GM18519 (cell line): ENCODE data around the gene BTBD9.

Experiments used
- ATAC-seq: cut with Tn5 transposase; IDR thresholded peaks from one replicate; pipeline ENCODE4 v1.9.1; 2021; ENCODE audit warnings: mild to moderate bottlenecking, moderate library complexity; ENCODE audit not compliant: unreplicated experiment, low FRiP score

BTBD9 gene

DNA sequence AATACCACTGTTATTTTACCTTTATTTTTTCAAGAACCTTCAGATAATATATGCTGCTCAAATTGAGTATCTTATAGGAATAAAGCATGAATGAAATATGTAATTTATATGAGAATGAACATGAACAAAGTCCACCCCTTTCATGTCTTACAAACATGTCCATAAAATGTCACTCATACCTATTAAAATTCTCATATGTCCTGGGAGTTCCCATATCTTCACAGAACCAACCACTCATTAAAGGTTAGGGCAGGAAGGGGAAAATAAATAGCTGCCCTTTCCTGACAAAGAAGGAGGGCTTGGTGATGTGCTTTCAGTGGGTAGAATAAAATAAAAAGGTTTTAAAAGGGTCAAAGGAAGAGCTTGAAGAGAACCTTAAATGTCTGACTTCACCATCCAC lies 125.3 kb downstream of the BTBD9 start:
- ATAC-seq, result no peak

DNA sequence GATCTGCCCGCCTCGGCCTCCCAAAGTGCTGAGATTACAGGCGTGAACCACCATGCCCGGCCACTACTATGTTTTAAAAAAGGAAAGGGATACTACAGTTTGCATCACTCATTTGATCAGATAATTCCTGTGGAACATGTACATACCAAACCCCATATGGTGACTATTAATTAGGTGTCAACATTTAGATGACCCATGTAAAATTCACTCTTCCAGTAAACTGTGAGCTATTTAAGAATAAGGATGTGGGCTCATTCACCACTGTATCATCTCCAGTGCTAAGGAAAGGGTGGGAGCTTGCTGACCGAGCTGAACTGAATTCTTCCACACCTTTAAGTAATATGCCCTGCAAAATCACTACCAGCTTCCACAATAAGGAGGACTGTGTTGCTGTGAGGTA lies 127.5 kb downstream of the BTBD9 start:
- ATAC-seq, result no peak

DNA sequence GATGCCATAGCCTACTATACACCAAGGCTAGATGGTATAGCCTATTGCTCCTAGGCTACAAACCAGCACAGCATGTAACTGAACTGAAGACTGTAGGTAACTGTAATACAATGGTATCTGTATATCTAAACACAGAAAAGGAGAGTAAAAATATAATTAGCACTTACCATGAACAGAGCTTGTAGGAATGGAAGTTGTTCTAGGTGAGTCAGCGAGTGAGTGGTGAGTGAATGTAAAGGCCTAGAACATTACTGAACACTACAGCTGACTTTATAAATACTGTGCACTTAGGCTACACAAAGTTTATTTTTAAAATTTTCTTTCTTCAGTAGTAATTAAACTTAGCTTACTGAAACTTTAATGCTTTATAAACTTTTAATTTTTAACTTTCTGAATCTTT lies 129.5 kb downstream of the BTBD9 start:
- ATAC-seq, result no peak

DNA sequence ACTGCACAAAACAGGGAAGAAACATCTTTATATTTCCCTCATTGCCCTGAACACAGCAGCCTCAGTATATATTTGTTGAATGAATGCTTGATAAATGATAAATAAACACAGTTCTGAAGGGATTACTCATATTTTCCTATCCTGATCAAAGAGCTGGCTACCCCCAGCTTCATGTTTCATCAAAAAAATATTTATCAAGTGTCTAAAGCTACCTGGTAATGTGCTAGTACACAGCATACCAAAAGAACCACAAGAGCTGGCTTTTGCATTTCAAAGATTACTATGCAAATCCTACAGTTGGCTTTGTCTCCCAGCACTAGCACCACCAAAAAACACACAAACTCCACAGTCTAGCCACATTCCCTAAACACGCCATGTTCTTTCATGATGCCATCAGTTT lies 130.0 kb downstream of the BTBD9 start:
- no peak for ATAC-seq

DNA sequence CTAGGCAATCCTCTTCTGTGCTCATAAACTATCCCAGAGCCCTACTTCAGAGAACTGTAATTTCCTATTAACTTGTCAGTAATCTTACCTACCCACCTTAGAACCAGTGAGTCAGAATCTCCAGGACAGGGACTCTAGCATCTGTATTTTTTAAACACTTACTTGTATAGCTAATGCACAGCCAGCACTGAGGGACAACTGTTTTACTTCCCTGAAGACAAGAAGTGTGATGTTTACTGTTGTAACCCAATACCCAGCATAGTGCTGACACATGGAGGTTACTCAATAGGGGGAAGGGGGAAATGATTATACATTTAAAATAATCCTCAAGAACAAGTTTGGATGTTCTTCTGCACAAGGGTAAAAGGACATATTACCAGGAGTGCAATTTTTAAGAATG lies 130.8 kb downstream of the BTBD9 start:
- ATAC-seq, result no peak

DNA sequence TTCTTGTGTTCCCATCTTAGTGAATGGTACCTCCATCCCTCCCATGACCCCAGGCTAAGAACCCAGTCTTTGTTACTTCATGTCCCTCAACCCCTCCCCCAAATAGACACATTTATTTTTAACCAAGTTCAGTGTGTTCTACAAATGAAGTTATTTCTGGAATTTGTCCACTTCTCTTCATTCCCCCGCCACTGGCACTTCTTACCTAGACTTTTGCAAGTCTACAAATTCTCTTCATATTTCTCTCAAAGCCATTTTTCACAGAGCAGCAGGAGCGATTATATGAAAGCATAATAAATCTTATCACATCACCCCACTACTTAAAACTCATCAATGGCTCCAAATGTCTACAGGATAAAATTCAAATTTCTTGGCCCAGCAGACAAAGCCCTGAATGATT lies 131.4 kb downstream of the BTBD9 start:
- no peak for ATAC-seq

DNA sequence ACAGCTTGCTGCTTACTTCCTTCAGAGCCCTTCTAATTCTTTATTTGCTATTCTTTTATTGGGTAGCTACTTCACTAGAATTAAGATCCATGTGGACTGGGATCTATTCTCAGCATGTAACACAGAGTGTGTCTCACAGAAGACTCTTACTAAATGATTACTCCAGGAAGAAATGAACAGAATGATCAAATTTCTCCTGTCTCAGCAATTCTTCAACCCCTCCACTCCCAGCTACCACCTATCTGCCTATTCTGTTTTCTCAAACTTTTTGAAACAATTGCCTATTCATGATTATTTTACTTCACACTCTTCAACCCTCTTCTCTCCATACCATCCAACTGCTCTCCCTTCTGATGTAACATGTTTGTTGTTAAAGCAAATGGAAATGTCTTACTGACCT lies 132.6 kb downstream of the BTBD9 start:
- ATAC-seq, result no peak

DNA sequence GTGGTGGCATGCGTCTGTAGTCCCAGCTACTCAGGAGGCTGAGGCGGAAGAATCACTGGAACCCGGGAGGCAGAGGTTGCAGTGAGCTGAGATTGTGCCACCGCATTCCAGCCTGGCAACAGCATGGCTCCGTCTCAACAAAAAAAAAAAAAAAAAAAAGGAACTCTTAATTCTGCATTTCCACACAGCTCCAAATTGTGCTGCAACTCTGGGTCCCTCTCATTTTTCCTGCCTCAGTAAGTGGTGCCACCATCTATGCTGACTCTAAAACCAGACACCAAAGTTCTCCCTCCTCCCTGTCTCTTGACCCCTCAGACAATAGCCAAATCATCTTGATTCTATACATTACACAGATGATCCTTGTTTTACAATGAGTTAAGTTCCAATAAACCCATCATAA lies 133.9 kb downstream of the BTBD9 start:
- ATAC-seq, result no peak

DNA sequence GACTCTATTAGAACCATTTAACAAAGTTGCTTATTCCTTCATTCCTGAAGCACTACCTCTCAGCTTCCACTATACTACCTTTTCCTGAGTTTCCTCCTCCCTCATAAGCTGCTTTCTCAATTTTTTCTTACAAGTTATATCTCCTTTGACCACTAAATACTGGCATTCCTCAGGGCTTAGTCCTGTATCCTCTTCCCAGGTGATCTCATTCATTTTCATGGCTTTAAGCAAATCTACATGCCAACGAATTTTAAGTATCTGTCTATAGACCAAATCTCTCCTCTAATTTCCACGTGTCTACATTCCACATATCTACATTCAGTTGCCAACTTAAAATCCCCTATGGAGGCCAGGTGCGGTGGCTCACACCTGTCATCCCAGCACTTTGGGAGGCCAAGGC lies 134.7 kb downstream of the BTBD9 start:
- no peak for ATAC-seq

DNA sequence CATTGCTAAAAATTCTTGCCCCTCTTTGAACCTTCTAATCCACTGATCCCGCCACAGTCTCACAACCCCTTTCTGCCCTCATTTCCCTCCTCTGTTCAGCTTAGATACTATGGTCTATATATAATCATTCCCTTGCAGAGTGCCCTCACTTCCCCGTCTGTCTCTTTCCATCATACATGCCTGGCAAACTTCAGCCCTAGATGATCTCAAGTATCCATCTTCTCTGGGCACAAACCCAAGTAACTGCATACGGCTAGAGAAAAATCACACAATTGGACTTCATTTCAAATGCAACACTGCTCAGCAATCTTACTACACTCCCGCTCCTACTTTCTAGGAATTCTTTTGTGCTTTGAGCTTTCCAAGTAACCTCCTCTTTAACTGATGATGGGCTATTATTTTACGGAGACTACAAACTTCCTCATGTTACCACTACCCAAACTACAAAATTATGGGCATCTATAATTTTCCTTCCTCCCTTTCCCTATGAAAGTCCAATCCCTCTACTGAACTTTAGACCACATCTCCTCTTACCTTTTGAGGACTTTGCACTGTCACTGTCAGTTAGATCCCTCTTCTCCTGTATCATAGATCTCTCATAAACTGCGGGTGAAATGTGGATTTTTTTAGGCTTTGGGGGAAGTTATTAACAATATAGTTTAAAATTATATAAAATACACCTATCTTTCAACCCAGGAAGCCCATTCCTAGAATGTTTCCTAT lies 135.6 kb downstream of the BTBD9 start:
- ATAC-seq, result no peak

DNA sequence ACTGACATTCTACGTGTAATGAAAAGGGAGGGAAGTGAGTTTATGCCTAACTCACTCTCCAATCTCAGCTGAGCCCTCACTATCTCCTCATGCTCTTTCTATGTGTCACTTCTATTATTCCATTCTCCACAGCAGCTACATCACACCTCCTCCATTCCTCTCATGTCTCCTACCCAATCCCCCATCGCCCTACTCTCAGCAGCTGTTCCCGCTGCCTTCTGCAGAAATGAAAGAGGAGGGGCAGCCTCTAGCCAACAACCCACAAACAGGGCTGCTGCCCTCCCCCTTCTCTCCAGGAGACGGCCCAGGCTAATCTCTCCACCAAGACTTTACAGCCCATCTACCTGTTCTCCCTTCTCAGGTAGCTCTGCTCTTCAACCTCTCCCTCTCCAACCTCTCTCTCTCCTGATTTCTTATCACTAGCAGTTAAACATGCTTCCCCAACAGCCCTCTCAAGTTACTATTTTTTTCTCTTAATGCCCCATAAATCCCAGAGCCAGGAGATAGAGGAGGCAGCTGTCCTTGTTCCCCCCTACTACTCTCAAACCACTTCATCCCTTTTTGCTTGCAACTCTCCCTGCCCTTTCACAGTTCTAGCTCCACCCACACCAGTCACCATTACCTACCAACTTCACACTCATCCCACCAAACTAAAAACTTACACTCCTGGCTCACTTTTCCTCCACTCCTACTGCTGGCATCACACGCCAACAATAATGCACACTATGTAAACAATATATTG lies 136.5 kb downstream of the BTBD9 start:
- ATAC-seq, result no peak

DNA sequence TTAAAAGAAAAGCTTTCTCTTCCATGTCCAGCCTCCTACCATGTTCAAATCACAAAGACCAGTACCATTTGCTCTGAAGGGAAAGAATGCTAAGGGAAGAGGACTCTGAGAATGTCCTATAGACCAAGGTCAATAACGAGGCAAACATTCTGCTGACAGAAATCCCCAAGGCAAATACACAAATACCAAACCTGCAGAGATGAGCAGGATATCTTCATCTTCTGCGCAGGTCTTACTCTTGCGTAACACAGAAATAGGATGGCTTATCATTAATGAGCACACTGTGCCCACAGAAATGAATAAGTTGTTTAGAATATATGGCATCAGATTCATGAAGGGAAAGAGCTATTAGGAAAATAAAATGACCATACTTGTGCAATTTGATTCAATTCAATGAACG lies 137.3 kb downstream of the BTBD9 start:
- no peak for ATAC-seq

DNA sequence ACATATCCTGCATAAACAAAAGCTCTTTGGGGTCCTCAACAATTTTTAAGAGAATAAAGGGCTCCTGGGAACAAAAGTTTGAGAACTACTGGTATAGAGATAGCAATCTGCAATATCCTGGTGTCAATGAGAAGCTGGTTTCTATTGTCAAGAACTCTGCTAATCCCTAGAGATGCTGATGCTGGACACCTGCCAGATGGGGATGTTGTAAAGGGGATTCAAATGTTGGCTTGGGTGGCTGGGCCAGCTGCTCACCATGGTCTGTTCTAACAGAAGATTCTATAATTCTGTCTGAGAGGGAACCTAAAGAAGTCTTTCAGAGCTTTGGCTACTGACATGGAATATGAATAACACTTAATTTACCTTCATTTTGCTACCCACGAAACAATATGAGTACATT lies 137.8 kb downstream of the BTBD9 start:
- no peak for ATAC-seq

DNA sequence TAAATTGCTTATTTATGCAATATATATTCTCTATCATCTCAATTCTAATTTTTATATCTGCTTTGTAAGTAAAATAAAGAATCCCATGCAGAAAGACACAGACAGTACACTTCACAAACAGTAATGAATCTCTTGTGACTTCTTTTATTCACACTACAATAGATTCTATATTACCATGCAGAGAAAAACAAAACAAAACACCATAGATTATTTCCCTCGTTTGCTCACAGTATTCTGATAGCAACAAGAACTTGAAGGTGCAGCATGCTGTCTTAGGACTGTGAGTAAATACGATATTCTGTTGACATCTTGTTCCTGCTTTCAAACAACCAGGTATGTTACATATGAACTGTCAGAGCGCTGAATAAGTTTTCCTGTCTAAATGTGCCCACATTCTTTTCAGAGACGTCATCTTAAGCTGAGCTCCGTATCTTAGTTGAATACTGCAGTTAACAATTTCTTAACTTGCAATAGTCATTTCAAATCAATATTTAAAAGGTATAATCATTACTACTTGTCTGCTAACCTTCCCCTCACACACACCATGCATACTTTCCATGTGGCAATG lies 140.1 kb downstream of the BTBD9 start:
- ATAC-seq, result no peak

DNA sequence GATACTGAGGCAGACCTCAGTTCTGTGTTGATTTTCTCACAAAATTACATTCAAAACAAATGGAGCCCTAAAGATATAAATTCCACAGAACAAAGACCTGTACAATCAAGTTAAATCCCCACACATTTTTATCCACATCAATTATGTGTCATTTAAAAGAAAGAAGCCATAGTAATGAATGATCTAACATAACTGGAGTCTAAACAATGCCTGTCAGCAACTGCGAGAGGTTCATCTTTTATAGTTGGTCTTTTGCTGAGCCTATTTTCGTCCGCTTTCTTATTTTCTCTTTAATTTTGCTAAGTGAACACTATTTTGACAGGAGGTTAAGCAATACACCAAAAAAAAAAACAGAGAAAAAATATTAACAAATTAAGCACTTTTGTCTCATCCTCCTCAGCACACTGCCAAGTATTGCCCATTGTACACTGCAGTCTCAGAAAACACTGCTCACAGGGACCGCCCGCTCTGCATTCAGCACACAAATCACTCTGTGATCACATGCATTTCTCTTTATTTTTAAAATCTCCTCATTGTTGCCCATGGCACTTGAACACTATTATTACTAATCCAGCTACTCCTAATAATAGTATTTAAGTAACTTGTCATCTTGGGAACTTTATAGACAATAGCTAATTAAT lies 140.8 kb downstream of the BTBD9 start:
- no peak for ATAC-seq

DNA sequence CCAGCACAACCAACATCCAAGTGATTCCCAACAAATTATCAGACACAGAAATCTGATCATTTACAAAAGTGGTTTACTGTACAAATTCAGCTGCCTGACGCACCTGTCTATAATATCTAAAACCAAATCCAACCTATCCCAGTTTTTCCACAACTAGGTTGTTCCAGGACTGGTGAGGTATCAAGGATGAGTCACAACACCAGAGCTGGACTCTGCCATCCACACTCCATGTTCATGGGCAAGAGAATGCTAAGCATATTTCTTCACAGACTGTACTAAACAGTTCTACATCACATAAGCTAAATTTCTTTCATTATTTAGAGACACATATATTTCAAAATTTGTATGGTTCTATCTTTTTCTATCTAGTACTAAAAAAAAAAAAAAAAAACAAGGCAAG lies 141.6 kb downstream of the BTBD9 start:
- no peak for ATAC-seq

DNA sequence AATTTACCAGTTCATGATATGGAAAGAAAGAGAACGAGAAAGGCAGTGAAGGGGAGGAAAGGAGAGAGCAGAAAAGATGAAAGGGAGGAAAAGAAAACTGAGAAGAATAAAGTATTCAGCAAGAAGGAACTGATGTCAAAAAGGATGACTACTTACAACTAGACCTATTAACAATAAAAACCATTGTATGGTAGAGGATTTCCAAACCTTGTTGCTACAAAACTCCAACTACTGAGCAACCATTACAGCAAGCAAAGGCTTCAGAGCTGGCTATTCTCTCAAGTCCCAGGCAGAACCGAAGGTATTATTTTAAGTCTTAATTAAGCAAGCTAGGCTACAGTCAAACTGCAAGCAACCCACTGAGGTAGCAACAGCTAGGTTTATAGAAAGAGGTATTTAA lies 142.2 kb downstream of the BTBD9 start:
- ATAC-seq, result no peak

DNA sequence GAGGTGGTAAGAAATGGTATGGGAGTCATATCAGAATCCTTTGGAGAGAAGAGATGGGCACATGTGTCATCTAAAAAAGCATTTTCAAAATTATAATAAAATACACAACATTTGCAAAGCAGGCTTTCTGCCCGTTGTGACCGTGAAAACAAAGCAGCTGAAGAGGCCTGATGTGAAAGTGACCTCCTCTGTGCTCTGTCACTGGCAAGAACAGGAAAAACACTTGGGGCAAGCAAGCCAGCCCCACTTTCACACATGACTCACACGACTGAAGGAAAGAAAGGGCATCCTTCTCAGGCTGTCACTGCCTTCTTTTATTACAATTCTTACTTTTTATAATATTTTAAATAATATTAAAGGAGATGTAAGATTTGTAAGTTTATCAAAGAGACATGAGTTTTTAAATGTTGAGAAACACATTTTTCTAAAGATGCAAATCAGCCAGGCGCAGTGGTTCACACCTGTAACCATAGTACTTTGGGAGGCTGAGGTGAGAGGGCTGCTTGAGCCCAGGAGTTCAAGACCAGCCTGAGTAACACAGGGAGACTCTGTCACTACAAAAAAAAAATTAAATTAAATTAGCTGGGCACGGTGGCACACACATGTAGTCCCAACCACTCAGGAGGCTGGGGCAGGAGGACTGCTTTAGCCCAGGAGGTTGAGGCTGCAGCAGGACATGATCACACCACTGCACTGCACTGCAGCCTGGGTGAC lies 143.7 kb downstream of the BTBD9 start:
- no peak for ATAC-seq

DNA sequence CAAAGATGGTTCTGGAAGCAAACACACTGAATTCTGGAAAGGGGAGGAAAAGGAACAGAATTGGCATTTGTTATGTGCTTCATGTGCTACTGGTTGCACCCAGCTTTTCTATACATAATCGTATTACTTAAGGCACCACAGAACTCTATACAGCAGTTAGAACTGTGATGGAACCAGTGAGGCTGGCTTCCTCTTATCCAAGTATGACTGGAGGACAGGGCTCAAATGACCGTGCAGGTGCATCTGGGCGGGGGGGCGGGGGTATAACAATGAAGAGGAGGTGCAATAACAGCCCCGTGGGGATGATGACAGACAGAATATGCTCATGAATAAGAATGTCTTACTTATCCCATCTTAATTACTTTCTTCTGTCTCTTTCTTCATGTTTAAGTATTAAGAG lies 144.2 kb downstream of the BTBD9 start:
- no peak for ATAC-seq

DNA sequence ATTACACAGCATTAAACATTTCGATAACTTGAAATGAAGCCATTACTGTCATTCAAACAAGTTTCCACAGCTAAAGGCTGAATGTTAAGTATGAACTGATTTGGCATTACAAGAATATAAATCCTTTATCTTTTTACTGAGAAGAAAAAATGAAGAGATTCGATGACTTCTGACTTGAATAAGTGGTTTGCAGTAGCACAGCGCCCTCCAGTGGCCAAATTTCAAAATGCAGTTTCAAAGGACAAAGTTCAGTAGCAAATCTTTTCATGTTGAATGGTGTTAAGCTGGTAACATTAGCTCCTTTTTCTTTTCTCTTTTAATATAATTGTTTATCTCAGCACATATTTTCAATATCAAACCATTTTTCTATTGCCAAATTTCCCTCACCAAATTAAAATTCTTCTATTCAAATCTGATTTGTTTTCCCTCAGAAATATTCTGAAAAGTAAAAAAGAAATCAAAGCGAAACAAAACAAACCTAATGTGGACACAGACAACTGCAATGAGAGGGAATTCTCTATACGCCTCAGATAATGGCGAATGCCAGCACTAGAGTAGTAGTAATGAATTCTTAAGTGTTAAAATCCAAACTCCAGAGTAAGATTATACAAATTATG lies 145.7 kb downstream of the BTBD9 start:
- no peak for ATAC-seq
